Activated naive CD4-positive, alpha-beta T cell treated with Interleukin-2 at 50 U/mL for 16 hours (primary cell): Measurements from ENCODE around the gene BET1.

Source experiments
- DNase-seq: peaks from one replicate; pipeline ENCODE4 v3.0.0-alpha.2; 2020

Gene BET1

GRCh38 chr7:94011714-94012353, 7.7 kb upstream of the BET1 start:
- DNase-seq, result no peak

GRCh38 chr7:94008537-94008936, 4.4 kb upstream of the BET1 start:
- no peak for DNase-seq

- DNase-seq, result no peak
Observed at GRCh38 chr7:94005753-94006152, 1.6 kb upstream of the BET1 start.

- peak; percentile 13 for DNase-seq
Observed at GRCh38 chr7:94003446-94004023, 620 bp downstream of the BET1 start.

- DNase-seq, result no peak
Observed at GRCh38 chr7:94001396-94001795, 2.8 kb downstream of the BET1 start.

- no peak for DNase-seq
Observed at GRCh38 chr7:93997868-93998267, 6.3 kb downstream of the BET1 start.

- DNase-seq, result no peak
Observed at GRCh38 chr7:93992421-93993110, 11.6 kb downstream of the BET1 start.

- DNase-seq, result no peak
Observed at GRCh38 chr7:93987297-93987696, 16.9 kb downstream of the BET1 start.

GRCh38 chr7:93985101-93985500, 19.1 kb downstream of the BET1 start:
- no peak for DNase-seq

GRCh38 chr7:93984024-93984423, 20.1 kb downstream of the BET1 start:
- DNase-seq, result no peak

- no peak for DNase-seq
Observed at GRCh38 chr7:93981480-93981874, 22.7 kb downstream of the BET1 start.

- no peak for DNase-seq
Observed at GRCh38 chr7:93980744-93981479, 23.2 kb downstream of the BET1 start.

GRCh38 chr7:93977211-93977950, 26.8 kb downstream of the BET1 start:
- DNase-seq, result no peak

- DNase-seq, result no peak
Observed at GRCh38 chr7:93973134-93973533, 31.0 kb downstream of the BET1 start.

- DNase-seq, result no peak
Observed at GRCh38 chr7:93972029-93972725, 32.0 kb downstream of the BET1 start.

GRCh38 chr7:93968911-93969620, 35.1 kb downstream of the BET1 start:
- no peak for DNase-seq

GRCh38 chr7:93964813-93965212, 39.3 kb downstream of the BET1 start:
- DNase-seq, result no peak

- DNase-seq, result no peak
Observed at GRCh38 chr7:93964262-93964661, 39.9 kb downstream of the BET1 start.

- no peak for DNase-seq
Observed at GRCh38 chr7:93960986-93961385, 43.2 kb downstream of the BET1 start.

- no peak for DNase-seq
Observed at GRCh38 chr7:93958651-93959050, 45.5 kb downstream of the BET1 start.

GRCh38 chr7:93958216-93958615, 45.9 kb downstream of the BET1 start:
- no peak for DNase-seq

- DNase-seq, result no peak
Observed at GRCh38 chr7:93957767-93958166, 46.4 kb downstream of the BET1 start.
